ENCODE results near the gene FRG1.
"Not testable (repeated sequence)": the region's sequence is repeated elsewhere in the genome, so short reads cannot be mapped to it uniquely, and the experiment has no call there.

GRCh38 chr4:189944077-189944476, 3.4 kb downstream of the FRG1 start:
- TF ChIP-seq FOXP4 (CRISPR knock-in tag; IDR thresholded peaks at IDR 0.05); CTCF (IDR thresholded peaks at IDR 0.05); ZNF423 (CRISPR knock-in tag; IDR thresholded peaks at IDR 0.05): not testable (repeated sequence)
- TF ChIP-seq, protein P1, sequence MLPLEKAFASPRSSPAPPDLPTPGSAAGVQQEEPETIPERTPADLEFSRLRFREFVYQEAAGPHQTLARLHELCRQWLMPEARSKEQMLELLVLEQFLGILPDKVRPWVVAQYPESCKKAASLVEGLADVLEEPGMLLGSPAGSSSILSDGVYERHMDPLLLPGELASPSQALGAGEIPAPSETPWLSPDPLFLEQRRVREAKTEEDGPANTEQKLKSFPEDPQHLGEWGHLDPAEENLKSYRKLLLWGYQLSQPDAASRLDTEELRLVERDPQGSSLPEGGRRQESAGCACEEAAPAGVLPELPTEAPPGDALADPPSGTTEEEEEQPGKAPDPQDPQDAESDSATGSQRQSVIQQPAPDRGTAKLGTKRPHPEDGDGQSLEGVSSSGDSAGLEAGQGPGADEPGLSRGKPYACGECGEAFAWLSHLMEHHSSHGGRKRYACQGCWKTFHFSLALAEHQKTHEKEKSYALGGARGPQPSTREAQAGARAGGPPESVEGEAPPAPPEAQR (CRISPR knock-in tag; IDR thresholded peaks at IDR 0.05) = not testable (repeated sequence)

Data from WTC11 (cell line).